ENCODE results near the gene SH3GLB2. TPM values are rescaled to one million over a fixed set of nuclear protein-coding genes. Genes with fewer than 3 reads are reported as not detected.
"Not testable (repeated sequence)": the region's sequence is repeated elsewhere in the genome, so short reads cannot be mapped to it uniquely, and the experiment has no call there.

The SH3GLB2 gene
- total RNA-seq, 2 experiments from 2014 or later = 87.0 to 90.5 TPM

- ChIA-PET POLR2A (interaction anchor here (0.6 to 1.0 kb wide), 2 partner anchors 15 to 34 kb away, joined by 3 to 5 read pairs; no protein-coding TSS in a partner anchor), CTCF (interaction anchor here (0.7 kb wide), 2 partner anchors 10 to 45 kb away, joined by 3 read pairs; partner anchors contain the start of gene SH3GLB2)
- Mint-ChIP-seq H3K27ac (peak overlapping the region; percentile 51), H3K36me3 (ENCODE audit: low read depth) (peaks cover 16% of the 10 kb centered on the region), H3K27me3 (no peaks in the 10 kb centered on the region), H3K9me3 (no peaks in the 10 kb centered on the region), H3K4me1 (peaks cover 27% of the 10 kb centered on the region), H3K4me3 (peak overlapping the region; percentile 92)
- DNase-seq = no peak
These were observed 9.6 kb upstream of the SH3GLB2 start for GRCh38 chr9:129037767-129038098.

GRCh38 chr9:129036923-129037766 is 9.0 kb upstream of the SH3GLB2 start:
- Mint-ChIP-seq H3K4me1 (peaks cover 27% of the 10 kb centered on the region), H3K27me3 (no peaks in the 10 kb centered on the region), H3K4me3 (peak overlapping the region; percentile 92), H3K27ac (peak overlapping the region; percentile 56), H3K9me3 (no peaks in the 10 kb centered on the region), H3K36me3 (ENCODE audit: low read depth) (peaks cover 10% of the 10 kb centered on the region)
- CTCF ChIA-PET = interaction anchor here (0.7 to 1.8 kb wide), 5 partner anchors 9 to 219 kb away, joined by 3 to 7 read pairs (median 5); partner anchors contain the start of genes DOLPP1, ENDOG and SH3GLB2
- DNase-seq = no peak
- POLR2A ChIA-PET = interaction anchor here (0.6 to 1.5 kb wide), 5 partner anchors 9 to 74 kb away, joined by 3 to 5 read pairs (median 4); partner anchors contain the start of genes PTPA and SH3GLB2

GRCh38 chr9:129036241-129036922 is 8.3 kb upstream of the SH3GLB2 start, which contains the start of gene MIGA2:
Gene MIGA2, plus strand, starts transcription at chr9:129036626. Its CDS starts 3,969 bp downstream, at chr9:129040595.
- H3K4me1 Mint-ChIP-seq = peaks cover 27% of the 10 kb centered on the region
- ChIA-PET POLR2A (interaction anchor here (0.9 to 1.5 kb wide), 3 partner anchors 8 to 75 kb away, joined by 3 to 5 read pairs (median 4); partner anchors contain the start of genes PTPA and SH3GLB2), CTCF (interaction anchor here (0.5 to 1.8 kb wide), 5 partner anchors 9 to 749 kb away, joined by 3 to 7 read pairs (median 5); partner anchors contain the start of genes DOLPP1, ENDOG and SH3GLB2)
- no peaks in the 10 kb centered on the region for H3K27me3 Mint-ChIP-seq
- peak within 1 kb of the TSS; percentile 92 for H3K4me3 Mint-ChIP-seq
- peak; percentile 96 for DNase-seq
- peak within 1 kb of the TSS; percentile 56 for H3K27ac Mint-ChIP-seq
- H3K36me3 Mint-ChIP-seq (ENCODE audit: low read depth) = peaks cover 3% of the 10 kb centered on the region
- no peaks in the 10 kb centered on the region for H3K9me3 Mint-ChIP-seq

- H3K36me3 Mint-ChIP-seq (ENCODE audit: low read depth); H3K9me3 Mint-ChIP-seq; H3K27me3 Mint-ChIP-seq; DNase-seq: not testable (repeated sequence)
- Mint-ChIP-seq H3K4me3 (peak overlapping the region; percentile 92), H3K27ac (peak overlapping the region; percentile 56), H3K4me1 (peaks cover 27% of the 10 kb centered on the region)
- POLR2A ChIA-PET = interaction anchor here (0.9 to 1.5 kb wide), 3 partner anchors 8 to 75 kb away, joined by 3 to 5 read pairs (median 4); partner anchors contain the start of genes PTPA and SH3GLB2
- CTCF ChIA-PET = interaction anchor here (0.5 to 1.8 kb wide), 6 partner anchors 8 to 749 kb away, joined by 3 to 7 read pairs (median 4); partner anchors contain the start of genes DOLPP1, ENDOG and SH3GLB2
These were observed 7.7 kb upstream of the SH3GLB2 start for GRCh38 chr9:129035838-129036237.

GRCh38 chr9:129033216-129033615 is 5.1 kb upstream of the SH3GLB2 start:
- Mint-ChIP-seq H3K27ac (no peak overlapping the region), H3K36me3 (ENCODE audit: low read depth) (no peaks in the 10 kb centered on the region), H3K4me1 (peaks cover 28% of the 10 kb centered on the region), H3K27me3 (no peaks in the 10 kb centered on the region), H3K4me3 (no peak overlapping the region), H3K9me3 (no peaks in the 10 kb centered on the region)
- ChIA-PET POLR2A (interaction anchor here (1.2 kb wide), 1 partner anchor 481 kb away, joined by 3 read pairs; the partner anchor contains the start of gene SPTAN1), CTCF (no interaction called here)
- DNase-seq = no peak

- POLR2A ChIA-PET = interaction anchor here (1.2 kb wide), 1 partner anchor 481 kb away, joined by 3 read pairs; the partner anchor contains the start of gene SPTAN1
- H3K4me3 Mint-ChIP-seq = no peak overlapping the region
These were observed 4.5 kb upstream of the SH3GLB2 start for GRCh38 chr9:129032541-129033159.

DNA sequence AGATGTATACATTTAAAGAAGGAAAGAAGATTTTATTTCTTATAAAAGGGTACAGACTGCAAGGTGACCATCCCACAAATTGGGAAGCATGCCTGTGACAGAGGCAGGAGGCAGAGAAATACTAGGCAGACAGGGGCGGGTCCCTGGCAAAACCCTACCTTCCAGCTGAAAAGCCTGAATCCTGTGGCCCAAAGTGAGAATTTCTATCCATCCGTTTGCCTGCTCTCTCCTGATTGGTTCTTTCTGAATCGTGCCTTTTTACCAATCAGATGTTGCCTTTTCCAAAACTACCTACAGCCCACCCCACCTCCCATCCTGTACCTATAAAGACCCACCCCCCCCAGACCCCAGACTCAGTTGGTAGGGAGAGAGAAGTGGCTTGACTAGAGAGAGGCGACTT is 3.4 kb upstream of the SH3GLB2 start:
- ChIA-PET CTCF (no interaction called here), POLR2A (no interaction called here)

More at GRCh38 chr9:129032541-129033159, 4.5 kb upstream of the SH3GLB2 start:
- no peak for DNase-seq
- H3K4me1 Mint-ChIP-seq = peaks cover 23% of the 10 kb centered on the region
- H3K27ac Mint-ChIP-seq = no peak overlapping the region
- H3K36me3 Mint-ChIP-seq (ENCODE audit: low read depth) = no peaks in the 10 kb centered on the region
- CTCF ChIA-PET = no interaction called here
- no peaks in the 10 kb centered on the region for H3K9me3 Mint-ChIP-seq
- no peaks in the 10 kb centered on the region for H3K27me3 Mint-ChIP-seq

GRCh38 chr9:129030191-129030590 is 2.1 kb upstream of the SH3GLB2 start:
- Mint-ChIP-seq H3K27me3 (no peaks in the 10 kb centered on the region), H3K4me1 (peaks cover 25% of the 10 kb centered on the region), H3K4me3 (no peak overlapping the region), H3K9me3 (no peaks in the 10 kb centered on the region), H3K36me3 (ENCODE audit: low read depth) (no peaks in the 10 kb centered on the region), H3K27ac (no peak overlapping the region)
- no peak for DNase-seq
- CTCF ChIA-PET = no interaction called here
- POLR2A ChIA-PET = no interaction called here

More for the DNA sequence above, 3.4 kb upstream of the SH3GLB2 start:
- H3K9me3 Mint-ChIP-seq = no peaks in the 10 kb centered on the region
- H3K4me3 Mint-ChIP-seq = no peak overlapping the region
- H3K27ac Mint-ChIP-seq = no peak overlapping the region
- no peaks in the 10 kb centered on the region for H3K36me3 Mint-ChIP-seq (ENCODE audit: low read depth)
- DNase-seq = no peak
- H3K27me3 Mint-ChIP-seq = no peaks in the 10 kb centered on the region
- H3K4me1 Mint-ChIP-seq = peaks cover 22% of the 10 kb centered on the region

- Mint-ChIP-seq H3K9me3 (no peaks in the 10 kb centered on the region), H3K27me3 (no peaks in the 10 kb centered on the region), H3K4me3 (peak overlapping the region; percentile 84), H3K27ac (peak overlapping the region; percentile 74), H3K36me3 (ENCODE audit: low read depth) (no peaks in the 10 kb centered on the region), H3K4me1 (peaks cover 29% of the 10 kb centered on the region)
- DNase-seq = peak; percentile 79
- CTCF ChIA-PET = interaction anchor here (0.6 to 1.7 kb wide), 7 partner anchors 8 to 209 kb away, joined by 3 to 7 read pairs (median 3); partner anchors contain the start of genes ENDOG and MIGA2
- POLR2A ChIA-PET = interaction anchor here (1.0 to 1.6 kb wide), 4 partner anchors 9 to 304 kb away, joined by 3 to 5 read pairs (median 4); partner anchors contain the start of genes MIGA2 and ZDHHC12
These were observed 393 bp downstream of the SH3GLB2 start for GRCh38 chr9:129027685-129028191.

GRCh38 chr9:129027224-129027684 is 877 bp downstream of the SH3GLB2 start:
- Mint-ChIP-seq H3K4me1 (peaks cover 32% of the 10 kb centered on the region), H3K9me3 (no peaks in the 10 kb centered on the region), H3K4me3 (peak overlapping the region; percentile 84), H3K27ac (peak overlapping the region; percentile 74), H3K36me3 (ENCODE audit: low read depth) (no peaks in the 10 kb centered on the region), H3K27me3 (no peaks in the 10 kb centered on the region)
- no peak for DNase-seq
- POLR2A ChIA-PET = interaction anchor here (1.0 to 1.7 kb wide), 5 partner anchors 11 to 304 kb away, joined by 3 to 6 read pairs (median 4); partner anchors contain the start of gene ZDHHC12
- CTCF ChIA-PET = interaction anchor here (1.7 kb wide), 2 partner anchors 9 to 18 kb away, joined by 3 to 7 read pairs; partner anchors contain the start of gene MIGA2

- ChIA-PET POLR2A (interaction anchor here (1.2 to 1.7 kb wide), 2 partner anchors 12 to 303 kb away, joined by 3 to 6 read pairs; partner anchors contain the start of gene ZDHHC12), CTCF (interaction anchor here (1.7 kb wide), 2 partner anchors 10 to 18 kb away, joined by 3 to 7 read pairs; partner anchors contain the start of gene MIGA2)
- Mint-ChIP-seq H3K9me3 (no peaks in the 10 kb centered on the region), H3K4me3 (peak overlapping the region; percentile 84), H3K27ac (peak overlapping the region; percentile 74), H3K27me3 (no peaks in the 10 kb centered on the region), H3K36me3 (ENCODE audit: low read depth) (peaks cover 3% of the 10 kb centered on the region), H3K4me1 (peaks cover 37% of the 10 kb centered on the region)
- no peak for DNase-seq
These were observed 1.5 kb downstream of the SH3GLB2 start for GRCh38 chr9:129026442-129027223.

All from activated CD4-positive, alpha-beta memory T cell treated with anti-CD3 and anti-CD28 coated beads, Interleukin-2, amount 10 ng/mL, durations not matched to agents 7 days and 5 days (primary cell).